GM21825 (cell line): ENCODE results near the gene MTUS2.
A peak's percentile ranks its signal among the peaks of the same experiment; 100 is the strongest.

Source experiments
- ATAC-seq: cut with Tn5 transposase; IDR thresholded peaks from one replicate; pipeline ENCODE4 v1.9.1; 2021; ENCODE audit warnings: mild to moderate bottlenecking, moderate library complexity; ENCODE audit not compliant: unreplicated experiment

Gene MTUS2

GRCh38 chr13:29436721-29437280 is 616.7 kb downstream of the MTUS2 start:
- ATAC-seq, result no peak

- ATAC-seq, result no peak
Observed at GRCh38 chr13:29438769-29439168, 618.6 kb downstream of the MTUS2 start.

GRCh38 chr13:29439601-29440388 is 619.7 kb downstream of the MTUS2 start:
- no peak for ATAC-seq

GRCh38 chr13:29441306-29441705 is 621.2 kb downstream of the MTUS2 start:
- ATAC-seq, result no peak

- ATAC-seq, result no peak
Observed at GRCh38 chr13:29446016-29446415, 625.9 kb downstream of the MTUS2 start.

- ATAC-seq, result no peak
Observed at GRCh38 chr13:29448174-29448573, 628.0 kb downstream of the MTUS2 start.

- no peak for ATAC-seq
Observed at GRCh38 chr13:29449726-29450125, 629.6 kb downstream of the MTUS2 start.

GRCh38 chr13:29451976-29452375 is 631.8 kb downstream of the MTUS2 start:
- ATAC-seq, result no peak

- no peak for ATAC-seq
Observed at GRCh38 chr13:29452773-29453616, 632.9 kb downstream of the MTUS2 start.

- ATAC-seq, result no peak
Observed at GRCh38 chr13:29453617-29454011, 633.5 kb downstream of the MTUS2 start.

- peak; percentile 79 for ATAC-seq
Observed at GRCh38 chr13:29454931-29455481, 634.9 kb downstream of the MTUS2 start.

- ATAC-seq, result no peak
Observed at GRCh38 chr13:29456419-29456818, 636.3 kb downstream of the MTUS2 start.

GRCh38 chr13:29457299-29457698 is 637.2 kb downstream of the MTUS2 start:
- no peak for ATAC-seq

- ATAC-seq, result no peak
Observed at GRCh38 chr13:29458419-29458818, 638.3 kb downstream of the MTUS2 start.

GRCh38 chr13:29459813-29460355 is 639.7 kb downstream of the MTUS2 start:
- ATAC-seq, result no peak

- ATAC-seq, result no peak
Observed at GRCh38 chr13:29464105-29464679, 644.1 kb downstream of the MTUS2 start.

- no peak for ATAC-seq
Observed at GRCh38 chr13:29465741-29466293, 645.7 kb downstream of the MTUS2 start.

GRCh38 chr13:29471551-29471950 is 651.4 kb downstream of the MTUS2 start:
- no peak for ATAC-seq

- ATAC-seq, result no peak
Observed at GRCh38 chr13:29472332-29472961, 652.3 kb downstream of the MTUS2 start.

GRCh38 chr13:29473166-29473565 is 653.0 kb downstream of the MTUS2 start:
- no peak for ATAC-seq
